H1 (cell line): ENCODE data around the gene NMT1. TPM values are rescaled to one million over a fixed set of nuclear protein-coding genes. Genes with fewer than 3 reads are reported as not detected.

Experiments used
- CTCF ChIA-PET: fragments of 300-600 bp; sonication (Branson Sonifier 250); formaldehyde crosslinking; loops from one replicate; lab custom pipeline; 2021; ENCODE audit not compliant: partially characterized antibody; lab: Charles Lee
- POLR2A ChIA-PET: fragments of 300-600 bp; sonication (Branson Sonifier 250); formaldehyde crosslinking; loops from one replicate; lab custom pipeline; 2021; ENCODE audit warnings: inconsistent platforms; ENCODE audit not compliant: partially characterized antibody; lab: Charles Lee
- DNase-seq, 2 experiments: peaks; one replicate each; pipeline versions ENCODE4 v3.0.0 to v3.0.0-alpha.2; 2010 to 2022; ENCODE audit warnings: low spot score in 2 of 2, low read depth in 1 of 2, mixed read lengths in 1 of 2
- FAIRE-seq: peaks from 2 replicates; lab custom pipeline; 2011; peaks lifted over from hg19 to GRCh38; lab: Jason Lieb, UNC
- H2AFZ ChIP-seq: 2 replicates; pipeline ENCODE4 v1.8.1; 2012; ENCODE audit warnings: low read length, inconsistent platforms
- H2AK5ac ChIP-seq: 2 replicates; pipeline ENCODE4 v1.6.1; 2013; ENCODE audit warnings: low read depth, low read length
- H2BK120ac ChIP-seq: replicated peaks from 2 replicates; pipeline ENCODE3; 2013; ENCODE audit warnings: low read depth, low read length, inconsistent platforms
- H2BK12ac ChIP-seq: 2 replicates; pipeline ENCODE4 v1.6.1; 2013; ENCODE audit warnings: low read depth, low read length
- H2BK15ac ChIP-seq: 2 replicates; pipeline ENCODE4 v1.6.1; 2013; ENCODE audit warnings: low read length
- H2BK20ac ChIP-seq: 2 replicates; pipeline ENCODE4 v1.6.1; 2013; ENCODE audit warnings: low read length
- H2BK5ac ChIP-seq: 2 replicates; pipeline ENCODE4 v1.6.1; 2013; ENCODE audit warnings: low read depth, low read length
- H3K14ac ChIP-seq: 2 replicates; pipeline ENCODE4 v1.6.1; 2013; ENCODE audit warnings: inconsistent platforms; ENCODE audit not compliant: insufficient read length
- H3K18ac ChIP-seq: 2 replicates; pipeline ENCODE4 v1.6.1; 2013; ENCODE audit warnings: low read length; ENCODE audit errors: extremely low read depth
- H3K23ac ChIP-seq: 2 replicates; pipeline ENCODE4 v1.6.1; 2013; ENCODE audit warnings: inconsistent platforms; ENCODE audit not compliant: insufficient read length
- H3K23me2 ChIP-seq: 2 replicates; pipeline ENCODE4 v1.6.1; 2013; ENCODE audit warnings: low read depth, low read length
- H3K27ac ChIP-seq: 2 replicates; pipeline ENCODE4 v1.6.1; 2011; ENCODE audit warnings: low read depth, low read length, inconsistent platforms
- H3K27me3 ChIP-seq, 4 experiments: replicated peaks in 1 of 4; 1 replicate in 1 of 4; 2 replicates in 3 of 4; pipeline versions ENCODE4 v1.6.1 to v1.8.1; 2011 to 2013; ENCODE audit warnings: low read length in 3 of 4, mild to moderate bottlenecking in 3 of 4, inconsistent platforms in 2 of 4, mixed read lengths in 2 of 4, moderate library complexity in 1 of 4; ENCODE audit not compliant: control insufficient read depth in 3 of 4, insufficient read depth in 3 of 4; ENCODE audit errors: extremely low read depth in 1 of 4
- H3K36me3 ChIP-seq, 4 experiments: 2 replicates each; pipeline versions ENCODE4 v1.6.1 to v1.8.1; 2011 to 2013; ENCODE audit warnings: mild to moderate bottlenecking in 4 of 4, low read length in 3 of 4, moderate library complexity in 2 of 4, control low read depth in 1 of 4, inconsistent platforms in 1 of 4; ENCODE audit not compliant: insufficient read depth in 4 of 4, control insufficient read depth in 2 of 4
- H3K4ac ChIP-seq: replicated peaks from 2 replicates; pipeline ENCODE3; 2013; ENCODE audit warnings: low read length, low read depth, mixed read lengths, inconsistent platforms; ENCODE audit not compliant: insufficient read length
- H3K4me1 ChIP-seq, 4 experiments: replicated peaks in 1 of 4; 1 replicate in 1 of 4; 2 replicates in 3 of 4; pipeline versions ENCODE4 v1.6.1 to v1.8.1; 2011 to 2013; ENCODE audit warnings: low read length in 3 of 4, inconsistent platforms in 2 of 4, mixed read lengths in 1 of 4; ENCODE audit not compliant: insufficient read depth in 4 of 4, control insufficient read depth in 3 of 4
- H3K4me2 ChIP-seq, 2 experiments: 2 replicates each; pipeline versions ENCODE4 v1.6.1 to v1.8.1; 2011 to 2013; ENCODE audit warnings: low read depth in 2 of 2, low read length in 2 of 2, control low read depth in 1 of 2, inconsistent platforms in 1 of 2, mild to moderate bottlenecking in 1 of 2; ENCODE audit not compliant: insufficient read depth in 1 of 2
- H3K4me3 ChIP-seq, 4 experiments: fragments of 200-600, 300-600 bp in 1 of 4; sonication (generic), shearing (Covaris generic), sonication (Bioruptor Twin) in 1 of 4; 2 replicates each; pipeline versions ENCODE4 v1.5.1 to v1.8.1; 2011 to 2016; ENCODE audit warnings: low read length in 4 of 4, low read depth in 3 of 4, control low read depth in 2 of 4, inconsistent platforms in 2 of 4, mild to moderate bottlenecking in 2 of 4, mixed read lengths in 1 of 4, moderate library complexity in 1 of 4; ENCODE audit not compliant: insufficient read depth in 2 of 4; ENCODE audit errors: extremely low read depth in 1 of 4
- H3K56ac ChIP-seq: replicated peaks from 2 replicates; pipeline ENCODE3; 2013; ENCODE audit warnings: low read depth, mild to moderate bottlenecking, mixed read lengths, low read length, inconsistent platforms; ENCODE audit not compliant: insufficient read length
- H3K79me1 ChIP-seq: 2 replicates; pipeline ENCODE4 v1.6.1; 2013; ENCODE audit warnings: low read depth, low read length, control low read depth
- H3K79me2 ChIP-seq, 2 experiments: 2 replicates each; pipeline versions ENCODE4 v1.6.1 to v1.8.1; 2012 to 2013; ENCODE audit warnings: low read length in 2 of 2, mild to moderate bottlenecking in 2 of 2, inconsistent platforms in 1 of 2; ENCODE audit not compliant: insufficient read depth in 2 of 2, control insufficient read depth in 1 of 2
- H3K9ac ChIP-seq, 4 experiments: replicated peaks in 1 of 4; 1 replicate in 1 of 4; 2 replicates in 3 of 4; pipeline versions ENCODE4 v1.6.1 to v1.8.1; 2011 to 2013; ENCODE audit warnings: low read depth in 3 of 4, low read length in 3 of 4, control low read depth in 2 of 4, mild to moderate bottlenecking in 2 of 4, moderate library complexity in 2 of 4, inconsistent platforms in 1 of 4; ENCODE audit errors: extremely low read depth in 1 of 4
- H3K9me3 ChIP-seq, 2 experiments: 2 replicates each; pipeline versions ENCODE4 v1.6.1 to v1.8.1; 2012 to 2013; ENCODE audit warnings: mild to moderate bottlenecking in 2 of 2, moderate library complexity in 2 of 2, control low read depth in 1 of 2, inconsistent platforms in 1 of 2, low read depth in 1 of 2, low read length in 1 of 2, mixed read lengths in 1 of 2; ENCODE audit not compliant: insufficient read depth in 2 of 2
- H4K20me1 ChIP-seq, 2 experiments: replicated peaks in 1 of 2; 2 replicates each; pipeline versions ENCODE3 to v1.8.1; 2011 to 2013; ENCODE audit warnings: inconsistent platforms in 2 of 2, low read length in 2 of 2, mild to moderate bottlenecking in 1 of 2; ENCODE audit not compliant: insufficient read depth in 2 of 2, control insufficient read depth in 1 of 2
- H4K5ac ChIP-seq: 2 replicates; pipeline ENCODE4 v1.6.1; 2013; ENCODE audit warnings: low read length, low read depth, mixed read lengths, inconsistent platforms; ENCODE audit not compliant: insufficient read length
- H4K8ac ChIP-seq: 2 replicates; pipeline ENCODE4 v1.8.0; 2013; ENCODE audit warnings: mild to moderate bottlenecking, moderate library complexity, low read length, inconsistent platforms; ENCODE audit not compliant: insufficient read depth; ENCODE audit errors: extremely low read depth
- H4K91ac ChIP-seq: replicated peaks from 2 replicates; pipeline ENCODE3; 2013; ENCODE audit warnings: low read length, mixed read lengths, inconsistent platforms; ENCODE audit not compliant: insufficient read length
- ASH2L ChIP-seq: fragments of 200-600, 300-600 bp; sonication (generic); IDR thresholded peaks from one replicate; pipeline ENCODE4 v1.7.1; 2017; ENCODE audit warnings: low read length
- CEBPB ChIP-seq: IDR thresholded peaks from 2 replicates; pipeline ENCODE4 v1.6.1; 2012; ENCODE audit warnings: low read depth, low read length
- CHD1 ChIP-seq: IDR thresholded peaks from 2 replicates; pipeline ENCODE4 v1.6.1; 2012; ENCODE audit warnings: low read depth, low read length, improper control_type of control experiment
- JUND ChIP-seq: IDR thresholded peaks from 2 replicates; pipeline ENCODE4 v1.6.1; 2011; ENCODE audit warnings: mild to moderate bottlenecking, improper control_type of control experiment, low read length
- NRF1 ChIP-seq: IDR thresholded peaks from 2 replicates; pipeline ENCODE4 v1.6.1; 2011; ENCODE audit warnings: mild to moderate bottlenecking, low read depth, low read length, improper control_type of control experiment
- POLR2A ChIP-seq, 2 experiments: IDR thresholded peaks; 1 replicate in 1 of 2; 2 replicates in 1 of 2; pipeline ENCODE4 v1.6.1; 2011; ENCODE audit warnings: low read depth in 2 of 2, low read length in 2 of 2, mild to moderate bottlenecking in 2 of 2; ENCODE audit errors: control extremely low read depth in 1 of 2
- RAD21 ChIP-seq, 2 experiments: IDR thresholded peaks in 1 of 2; conservative IDR thresholded peaks in 1 of 2; 2 replicates each; pipeline ENCODE4 v1.6.1; 2011; ENCODE audit warnings: low read depth in 2 of 2, low read length in 2 of 2, improper control_type of control experiment in 1 of 2, inconsistent platforms in 1 of 2, mild to moderate bottlenecking in 1 of 2, moderate library complexity in 1 of 2
- RNF2 ChIP-seq: fragments of 200-900, 300-1000 bp; sonication (generic); IDR thresholded peaks from 2 replicates; pipeline ENCODE4 v1.7.1; 2016; ENCODE audit warnings: borderline replicate concordance, low read depth, mild to moderate bottlenecking, antibody characterized with exemption, low read length; ENCODE audit not compliant: poor library complexity, severe bottlenecking; ENCODE audit errors: missing control alignments
- RXRA ChIP-seq: IDR thresholded peaks from 2 replicates; pipeline ENCODE4 v1.6.1; 2011; ENCODE audit warnings: low read depth, mild to moderate bottlenecking, low read length, moderate library complexity; ENCODE audit not compliant: insufficient read depth
- SIX5 ChIP-seq: IDR thresholded peaks from 2 replicates; pipeline ENCODE4 v1.6.1; 2011; ENCODE audit warnings: mild to moderate bottlenecking, low read depth, low read length
- SP2 ChIP-seq: IDR thresholded peaks from 2 replicates; pipeline ENCODE4 v1.6.1; 2012; ENCODE audit warnings: mild to moderate bottlenecking, low read length, inconsistent platforms
- TAF1 ChIP-seq: IDR thresholded peaks from 2 replicates; pipeline ENCODE4 v1.6.1; 2011; ENCODE audit warnings: mild to moderate bottlenecking, low read depth, low read length
- TEAD4 ChIP-seq: IDR thresholded peaks from 2 replicates; pipeline ENCODE4 v1.6.1; 2012; ENCODE audit warnings: low read depth, low read length, inconsistent platforms, mixed read lengths
- ZNF274 ChIP-seq: IDR thresholded peaks from 2 replicates; pipeline ENCODE4 v1.7.0; 2012; ENCODE audit warnings: low read length, borderline replicate concordance; ENCODE audit errors: extremely low read depth
- WGBS, 2 experiments: shearing (Covaris generic) in 1 of 2; methylation state at CpG; one replicate each; pipeline versions ENCODE4 v1.1.6 to v1.1.7; 2013 to 2015; ENCODE audit warnings: low lambda C conversion rate in 2 of 2, mixed read lengths in 2 of 2, inconsistent platforms in 1 of 2, low coverage in 1 of 2, missing lambda C conversion rate in 1 of 2; ENCODE audit not compliant: insufficient replicate concordance in 2 of 2, insufficient coverage in 1 of 2, insufficient read length in 1 of 2; ENCODE audit errors: extremely low coverage in 1 of 2, missing lambda C conversion rate in 1 of 2; 5-methylcytosine and 5-hydroxymethylcytosine counted together
- polyA plus RNA-seq, 7 experiments: library from polyadenylated mRNA; depleted of rRNA in 3 of 7; stranded (reverse) in 5 of 7; unstranded in 2 of 7; fragments of >200 nt in 5 of 7; fragments of 200-250 nt in 2 of 7; gene quantifications; 1 replicate in 5 of 7; 2 replicates in 1 of 7; 4 replicates in 1 of 7; pipeline versions ENCODE4 v1.2.1 to v1.2.3, GENCODE V29; 2011 to 2013; ENCODE audit warnings: missing spikeins in 2 of 7, mixed read lengths in 2 of 7
- total RNA-seq: library from RNA; stranded (reverse); fragmentation: NEBNext Ultra II Directional; extraction: Animal tissue kit (Norgen Biotek cat#: 25700); gene quantifications from 2 replicates; pipeline ENCODE4 v1.2.1, GENCODE V29; 2021

NMT1 gene
- total and polyA plus RNA-seq, 2 of the 8 experiments (the other 6 are each of a cell fraction or from before 2014, with no cell fraction given) = 42.9 to 149 TPM

DNA sequence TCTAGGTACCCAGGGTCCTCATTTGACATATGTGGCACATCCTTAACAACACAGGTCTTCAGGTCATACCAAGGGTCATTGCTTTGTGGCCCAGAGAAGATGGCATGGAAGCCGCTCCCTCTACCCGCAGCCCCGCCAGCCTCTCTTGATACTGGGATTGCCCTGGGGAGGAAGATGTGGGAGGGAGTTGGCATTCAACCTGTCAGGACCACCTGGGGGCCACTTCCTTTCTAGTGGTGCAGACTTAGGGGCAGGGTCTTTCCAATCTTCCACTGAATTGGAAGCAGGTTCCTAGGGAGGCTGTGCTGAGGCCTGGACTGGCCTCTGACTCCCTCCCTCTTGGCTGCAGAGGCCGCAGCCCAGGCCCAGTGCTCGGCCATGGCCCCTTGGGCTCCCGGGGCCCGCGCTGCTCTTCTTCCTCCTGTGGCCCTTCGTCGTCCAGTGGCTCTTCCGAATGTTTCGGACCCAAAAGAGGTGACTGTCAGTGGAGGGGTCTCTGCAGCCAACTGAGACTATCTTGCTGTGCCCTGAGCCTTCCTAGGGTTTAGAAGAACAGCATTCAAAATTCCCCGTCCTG lies 82.1 kb downstream of the NMT1 start:
- Histone ChIP-seq H3K4me1 (peaks cover 3 to 23% (median 19%) of the 10 kb centered on the region in 4 experiments), H2BK15ac (peak overlapping the region; percentile 40; the same call in 1 of the 2 replicates), H4K20me1 (no peaks in the 10 kb centered on the region), H2BK120ac (no peak overlapping the region), H4K91ac (no peak overlapping the region), H3K9me3 (no peaks in the 10 kb centered on the region), H2AFZ (no peak overlapping the region), H3K14ac (no peak overlapping the region), H3K56ac (no peak overlapping the region), H3K4me2 (peak overlapping the region; percentile 81), H3K4me3 (peak overlapping the region in 3 of 4 experiments; percentile 44 to 69 (median 61); a peak in 3 of 8 replicates), H3K79me2 (no peaks in the 10 kb centered on the region), H3K27me3 (no peaks in the 10 kb centered on the region), H3K18ac (peak overlapping the region; percentile 78), H4K5ac (no peak overlapping the region), H2BK12ac (0 out of 2 replicates have a peak overlapping the region, but pooled peaks have one; percentile 27), H3K79me1 (no peaks in the 10 kb centered on the region), H3K23ac (no peak overlapping the region), H2AK5ac (no peak overlapping the region), H3K9ac (no peak overlapping the region), H2BK20ac (no peak overlapping the region), H2BK5ac (peak overlapping the region; percentile 66; the same call in 1 of the 2 replicates), H3K36me3 (no peaks in the 10 kb centered on the region), H3K4ac (no peak overlapping the region), H4K8ac (no peak overlapping the region), H3K27ac (peak overlapping the region; percentile 1; the same call in 1 of the 2 replicates), H3K23me2 (peaks cover 11% of the 10 kb centered on the region; the same call in 1 of the 2 replicates)
- DNase-seq (no peak), FAIRE-seq (no peak)
- CTCF ChIA-PET = interaction anchor here (1.1 to 3.6 kb wide), 5 partner anchors 8 to 88 kb away, joined by 3 to 29 read pairs (median 4); partner anchors contain the start of gene ACBD4
- POLR2A ChIA-PET = interaction anchor here (0.6 to 20.3 kb wide), 4 partner anchors 8 to 677 kb away, joined by 3 to 1076 read pairs (median 4); partner anchors contain the start of genes ACBD4 and HEXIM2
- WGBS, 2 experiments = 63% methylated on average over 13 of the region's 13 CpGs; no CpG with 5 or more reads in 1 of the 2 experiments
- no peak for TF ChIP-seq JUND
- no peak for TF ChIP-seq POLR2A (IDR thresholded peaks at IDR 0.05; ENCODE audit: control extremely low read depth in 1 of 2, low read depth in 2 of 2, low read length in 2 of 2)
- TF ChIP-seq ZNF274 = no peak
- TF ChIP-seq RNF2 = no peak
- TF ChIP-seq CHD1 = no peak
- no peak for TF ChIP-seq RAD21 (IDR thresholded peaks at IDR 0.05 in 1 of 2, conservative IDR thresholded peaks at IDR 0.05 in 1 of 2; ENCODE audit: low read depth in 2 of 2, low read length in 2 of 2)
- no peak for TF ChIP-seq TAF1
- TF ChIP-seq SP2 = no peak
- no peak for TF ChIP-seq TEAD4
- no peak for TF ChIP-seq CEBPB
- no peak for TF ChIP-seq SIX5
- no peak for TF ChIP-seq RXRA
- TF ChIP-seq NRF1 = no peak
- TF ChIP-seq ASH2L = no peak
